Renal cortical epithelial cell (primary cell): Measurements from ENCODE around the gene TRIO. TPM values are rescaled to one million over a fixed set of nuclear protein-coding genes. Genes with fewer than 3 reads are reported as not detected.

Source experiments
- DNase-seq: peaks from one replicate; pipeline ENCODE4 v3.0.0-alpha.2; 2011; ENCODE audit warnings: low read depth
- total RNA-seq: library from RNA; depleted of rRNA; stranded (reverse); fragments of >200 nt; gene quantifications from 2 replicates; pipeline ENCODE4 v1.2.3, GENCODE V29; 2014

TRIO gene
- total RNA-seq, 1 donor from 2014 or later: 408 TPM

DNA sequence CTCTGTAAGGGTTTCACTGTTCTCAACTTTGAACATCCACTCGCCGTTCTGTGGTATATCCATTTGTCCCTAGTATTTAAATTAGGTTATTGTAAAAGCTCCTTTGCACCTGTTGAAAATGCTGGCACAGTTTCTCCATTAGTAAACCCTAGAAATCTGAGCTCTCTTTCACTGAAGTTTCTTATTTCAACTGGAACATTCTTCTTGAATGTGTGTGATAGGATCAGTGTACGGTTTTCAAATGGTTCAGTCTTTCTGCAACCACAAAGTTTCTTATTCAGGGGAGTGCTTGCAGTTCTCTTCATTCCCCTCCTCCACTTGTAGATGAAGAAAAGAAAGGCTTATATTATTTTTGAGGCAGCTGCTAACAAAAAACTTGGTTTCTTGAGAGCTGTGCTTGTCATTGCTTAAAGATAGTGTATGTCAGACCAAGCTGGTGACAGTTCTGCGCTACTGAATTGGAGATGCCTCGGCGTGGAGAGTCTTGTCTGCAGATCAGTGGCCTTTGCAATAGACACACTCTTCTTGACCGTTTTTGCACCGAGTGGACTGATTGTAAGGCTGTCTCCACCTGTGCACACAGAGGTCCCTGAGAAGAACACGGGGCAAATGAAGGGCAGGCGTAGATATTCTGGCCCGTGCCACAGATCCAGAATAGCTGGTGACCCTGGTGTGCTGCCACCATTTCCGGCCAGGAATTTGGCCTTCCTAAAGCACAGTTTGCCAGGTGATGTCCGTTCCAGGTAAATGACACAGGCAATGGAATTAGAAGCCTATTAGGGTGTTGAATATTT is 102.2 kb downstream of the TRIO start:
- DNase-seq: no peak

DNA sequence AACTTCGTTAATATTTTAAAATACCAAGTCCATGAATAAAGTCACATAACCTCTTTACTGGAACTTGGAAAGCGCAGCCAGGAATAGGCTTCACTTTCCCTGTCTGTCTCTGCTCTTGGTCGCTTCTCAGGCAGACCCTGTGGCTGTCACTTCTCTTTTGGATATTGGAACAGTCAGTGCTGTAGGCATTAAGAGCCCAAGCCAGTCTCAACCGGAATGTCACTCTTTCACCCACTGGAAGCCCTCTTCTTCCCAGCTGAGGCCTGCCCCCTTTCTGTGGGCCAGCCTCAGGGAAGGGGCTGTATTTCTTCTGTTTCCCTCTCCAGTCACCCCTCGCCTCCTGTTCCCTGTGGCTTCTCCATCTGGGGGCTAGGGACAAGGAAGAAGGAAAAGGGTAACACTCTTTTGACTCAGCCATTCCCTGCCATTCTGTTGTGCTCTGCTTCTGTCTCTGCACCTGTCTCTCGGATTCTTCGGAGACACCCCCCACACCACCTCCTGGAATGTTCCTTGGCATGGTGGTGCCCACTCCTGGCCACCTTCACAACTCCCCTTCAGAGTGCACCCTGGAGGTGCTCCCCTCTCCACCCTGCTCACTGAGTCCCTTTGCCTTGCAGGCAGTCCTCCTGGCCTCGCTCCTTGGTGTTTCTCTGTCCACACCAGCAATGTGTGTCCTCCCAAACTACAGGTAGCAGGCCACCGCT is 103.4 kb downstream of the TRIO start:
- no peak for DNase-seq

DNA sequence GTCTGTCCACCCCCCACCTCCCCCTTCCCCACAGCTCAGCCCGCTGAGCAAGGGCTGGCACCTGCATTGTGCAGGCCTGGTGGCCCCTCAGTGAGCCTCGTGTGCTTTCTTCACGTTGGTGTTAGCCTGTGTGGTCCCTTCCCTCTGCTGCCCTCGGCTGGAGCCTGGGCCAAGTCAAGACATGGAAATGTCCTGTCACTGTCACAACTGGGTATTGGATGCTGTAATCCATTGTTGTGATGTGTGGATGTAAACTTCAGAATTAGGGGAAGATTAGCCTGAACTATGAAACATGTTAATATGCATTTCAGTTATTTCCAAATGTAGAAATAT is 103.9 kb downstream of the TRIO start:
- DNase-seq: no peak

DNA sequence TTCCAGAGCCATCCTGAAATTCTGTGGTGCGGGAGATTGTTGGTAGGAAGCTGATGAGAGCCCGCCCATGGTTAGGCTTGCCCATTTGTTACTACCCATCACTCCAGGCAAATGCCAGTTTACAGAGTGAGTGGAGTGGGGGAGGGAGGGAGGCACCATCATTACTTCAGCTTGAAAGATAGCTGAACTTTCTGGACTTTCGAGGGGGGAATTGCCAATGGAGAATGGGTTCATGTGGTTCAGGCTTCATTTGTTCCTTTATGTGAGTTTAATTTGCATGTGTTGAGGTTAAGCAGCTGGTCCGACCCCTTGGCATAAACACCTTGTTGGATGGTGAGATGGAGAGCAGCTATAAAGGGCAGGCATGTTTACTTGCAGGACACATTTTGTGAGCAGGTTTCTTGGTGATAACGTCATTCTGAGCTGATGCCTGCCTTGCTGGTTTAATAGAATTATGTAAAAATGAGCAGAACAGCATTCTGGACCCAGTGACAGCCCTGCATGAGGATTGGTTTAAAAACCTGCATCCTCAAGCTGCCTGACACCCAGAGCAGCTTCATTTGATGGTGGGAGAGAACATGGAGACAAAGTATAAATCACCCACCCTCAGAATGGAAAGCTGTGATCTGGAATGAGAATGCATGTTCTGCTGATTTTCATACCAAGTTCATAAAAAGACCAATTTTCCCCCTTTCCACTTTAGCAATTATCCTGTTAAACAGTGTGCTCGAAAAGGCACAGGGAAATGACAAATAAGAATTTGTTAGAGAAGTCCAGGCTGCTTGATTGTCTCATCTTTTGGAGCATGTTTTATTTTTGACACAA is 106.3 kb downstream of the TRIO start:
- DNase-seq: no peak

DNA sequence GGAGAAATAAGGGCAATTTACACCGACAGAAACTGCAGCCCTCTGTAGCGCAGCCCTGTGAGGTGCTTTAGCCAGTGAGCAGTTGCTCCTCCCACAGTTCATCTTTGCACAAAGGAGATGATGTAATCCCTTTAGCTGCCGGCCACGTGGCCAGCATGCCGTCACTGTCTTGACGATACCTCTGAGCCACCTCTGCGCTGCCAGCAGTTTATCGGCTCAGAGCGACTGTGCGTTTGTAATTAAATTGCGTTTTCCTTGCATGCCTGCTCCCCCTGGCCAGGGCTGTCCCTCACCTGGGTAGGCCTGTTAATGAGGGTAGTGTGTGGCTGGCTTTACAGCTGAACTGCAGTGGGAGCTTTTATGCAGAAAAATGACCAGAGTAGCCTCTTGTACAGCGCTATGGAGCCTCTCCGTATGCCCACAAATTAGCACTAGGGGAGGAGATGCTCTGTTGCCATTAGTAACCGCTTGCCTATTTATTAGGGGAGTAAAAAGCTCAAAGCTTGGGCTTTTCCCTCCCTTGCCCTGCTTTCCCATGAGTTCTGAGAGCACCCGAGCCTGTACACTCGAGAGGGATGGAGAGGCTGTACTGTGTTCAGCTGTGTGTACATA is 107.0 kb downstream of the TRIO start:
- DNase-seq: peak; percentile 78

DNA sequence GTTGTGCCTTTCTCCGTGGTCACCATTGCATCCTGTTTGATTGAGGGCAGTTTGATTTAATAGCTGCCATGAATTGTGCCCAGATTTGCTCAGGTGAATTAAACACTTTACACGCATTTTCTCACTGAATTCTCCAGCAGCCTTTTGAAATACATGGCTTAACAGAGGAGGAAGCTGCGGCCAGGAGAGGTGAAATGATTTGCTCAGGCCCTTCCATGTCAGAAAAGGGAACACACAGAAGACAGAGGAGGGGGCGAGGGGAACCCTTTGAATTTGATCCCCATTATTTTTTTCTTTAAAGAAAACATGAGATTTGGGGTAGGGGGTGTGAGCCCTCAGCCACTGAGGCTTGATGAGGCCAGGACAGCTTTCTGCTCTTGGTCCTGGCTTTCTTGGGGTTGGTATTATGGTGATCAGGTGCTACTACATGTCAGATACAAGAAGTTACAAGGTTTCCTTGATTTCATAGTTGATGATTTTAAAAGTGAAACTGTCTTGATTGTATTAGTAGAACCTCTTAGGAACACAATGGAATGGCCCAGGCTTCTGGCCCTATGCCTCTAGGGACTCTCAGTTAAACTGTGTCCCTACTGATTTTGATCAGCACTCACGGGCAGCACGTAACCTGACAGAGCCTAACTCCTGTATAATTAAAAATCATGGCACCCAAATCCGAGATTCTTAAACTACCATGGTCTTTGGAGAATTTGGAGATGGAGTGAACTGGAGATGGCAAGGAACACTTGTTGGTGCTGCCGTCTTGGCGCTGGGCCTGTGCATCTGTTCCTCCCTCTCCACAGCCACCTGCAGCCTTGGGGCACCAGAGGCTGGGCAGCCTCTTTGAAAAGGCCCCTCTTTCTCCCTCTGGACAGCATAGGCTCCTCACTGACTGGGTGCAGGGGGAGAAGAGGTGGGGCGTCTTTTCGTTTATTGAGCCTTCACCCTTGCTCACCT is 107.9 kb downstream of the TRIO start:
- no peak for DNase-seq

DNA sequence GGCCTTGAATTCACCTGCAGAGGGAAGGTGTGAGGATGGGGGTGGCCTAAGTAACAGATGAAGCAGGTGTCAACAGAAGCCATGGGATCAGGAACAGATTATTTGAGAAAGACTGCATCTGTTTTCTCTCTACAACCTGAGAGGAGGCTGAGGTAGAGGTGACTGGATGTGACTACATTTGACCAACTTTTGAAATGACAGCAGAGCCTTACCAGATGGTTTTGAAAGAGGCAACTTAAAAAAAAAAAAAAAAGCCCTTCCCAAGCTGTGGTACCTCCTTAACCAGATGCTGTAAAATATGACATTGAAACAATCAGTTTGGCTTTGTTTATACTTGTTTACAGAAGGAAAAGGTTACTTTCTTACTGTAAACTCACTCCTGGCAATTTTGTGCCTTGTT is 108.6 kb downstream of the TRIO start:
- DNase-seq: no peak

DNA sequence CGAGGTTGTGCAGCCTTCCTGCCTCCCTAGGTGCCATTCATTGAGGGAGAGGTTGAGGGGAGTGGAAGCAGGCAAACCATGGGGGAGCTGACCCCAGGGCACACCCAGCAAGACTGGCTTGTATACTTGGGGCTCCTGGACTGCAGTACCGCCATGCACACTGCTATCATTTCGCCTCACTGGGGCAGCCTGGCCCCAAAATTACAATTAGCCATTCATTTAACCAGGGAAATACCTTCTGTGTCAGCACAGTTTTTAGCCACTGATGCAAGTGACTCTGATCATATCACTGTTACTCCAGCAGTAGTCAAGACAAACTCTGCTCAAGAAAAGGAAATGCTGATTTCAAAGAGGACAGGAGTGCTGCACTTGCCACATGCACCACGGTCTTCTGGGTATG is 109.7 kb downstream of the TRIO start:
- no peak for DNase-seq

DNA sequence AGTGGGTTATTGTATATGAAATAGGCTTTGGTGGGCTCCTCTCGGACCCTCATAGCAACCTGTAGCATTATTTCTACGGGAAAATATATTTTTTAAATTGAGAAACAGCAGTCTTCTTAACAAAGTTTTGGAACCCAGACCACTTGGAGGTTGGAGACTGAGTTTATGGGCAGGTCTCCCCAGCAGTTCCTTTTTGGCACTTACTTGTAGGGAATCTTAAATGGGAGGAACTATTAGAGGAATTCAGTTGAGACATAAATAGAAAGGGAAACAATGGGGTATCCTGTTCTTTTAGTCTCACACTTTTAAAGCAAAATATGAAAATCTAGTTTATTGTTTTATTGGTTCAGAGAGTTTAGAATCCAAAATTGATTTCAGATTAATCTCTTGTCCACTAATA is 111.5 kb downstream of the TRIO start:
- DNase-seq: no peak

DNA sequence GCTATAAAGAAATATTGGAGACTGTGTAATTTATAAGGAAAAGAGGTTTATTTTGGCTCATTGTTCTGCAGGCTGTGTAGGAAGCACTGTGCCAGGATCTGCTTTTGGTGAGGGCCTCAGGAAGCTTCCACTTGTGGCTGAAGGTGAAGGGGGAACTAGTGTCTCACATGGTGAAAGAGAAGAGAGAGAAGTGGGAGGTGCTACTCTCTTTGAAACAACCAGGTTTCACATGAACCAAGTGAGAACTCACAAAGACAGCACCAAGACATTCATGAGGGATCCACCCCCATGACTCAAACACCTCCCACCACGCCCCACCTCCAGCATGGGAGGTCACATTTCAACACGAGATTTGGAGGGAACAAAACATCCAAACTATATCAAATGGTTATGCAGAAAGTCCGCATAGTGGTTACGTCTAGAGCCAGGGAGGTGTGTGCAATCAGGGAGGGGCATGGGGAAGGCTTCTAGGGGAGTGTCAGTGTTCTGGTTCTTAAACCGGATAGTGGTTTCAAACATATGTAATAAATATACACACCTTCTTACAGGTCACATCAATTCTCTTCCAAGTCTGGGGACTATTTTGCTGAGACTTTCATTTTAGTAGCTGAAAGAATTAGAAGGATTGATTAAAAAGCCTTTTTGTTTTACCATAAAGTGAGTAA is 113.0 kb downstream of the TRIO start:
- DNase-seq: no peak

DNA sequence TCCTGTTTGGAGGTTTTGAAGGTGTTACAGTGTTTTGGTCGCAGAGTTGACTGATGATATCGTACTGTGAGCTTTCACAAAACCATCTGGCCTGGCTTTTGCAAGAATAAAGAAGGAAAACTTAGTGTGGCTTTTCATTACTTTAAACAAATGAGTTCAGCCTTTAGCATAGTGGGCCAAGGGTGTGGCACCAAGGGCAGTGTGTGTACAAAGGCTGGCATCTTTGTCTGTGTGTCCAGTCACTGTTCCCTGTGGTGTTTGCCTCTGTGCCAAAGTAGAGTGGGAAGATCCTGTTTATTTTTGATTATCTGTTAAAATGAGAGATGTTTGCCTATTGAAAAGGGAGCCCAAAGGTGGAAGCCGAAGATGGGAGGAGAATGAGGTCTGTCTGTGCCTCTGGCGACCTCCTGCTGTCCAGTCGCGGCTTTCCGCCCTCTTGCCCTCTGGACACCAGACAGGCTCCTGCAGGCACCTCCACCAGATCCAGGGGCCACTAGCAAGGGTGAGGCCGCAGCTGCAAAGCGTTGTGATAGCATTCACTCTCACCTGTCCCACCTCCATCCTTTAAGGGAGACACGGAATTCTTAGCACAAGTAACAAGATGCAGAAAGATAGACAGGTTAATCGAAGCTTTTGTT is 113.7 kb downstream of the TRIO start:
- no peak for DNase-seq

DNA sequence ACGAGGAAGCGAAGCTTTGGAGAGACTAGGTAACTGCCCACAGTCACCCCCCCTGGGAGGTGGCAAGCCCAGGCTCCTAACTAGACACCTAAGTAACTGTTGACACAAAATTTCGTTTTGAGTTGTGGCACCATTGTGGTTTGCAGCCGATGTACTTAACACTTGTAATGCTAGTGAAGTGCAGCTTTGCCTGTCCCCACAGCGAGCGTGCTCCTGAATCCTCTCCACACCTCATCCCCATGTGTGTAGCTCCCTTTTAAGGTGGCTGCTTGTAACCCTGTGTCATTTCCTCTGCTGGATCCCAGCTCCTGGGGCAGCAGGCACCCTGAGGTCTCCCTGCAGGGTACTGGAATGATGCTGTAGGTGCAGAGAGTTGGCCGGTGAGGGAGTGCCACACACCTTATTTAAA is 114.9 kb downstream of the TRIO start:
- no peak for DNase-seq

DNA sequence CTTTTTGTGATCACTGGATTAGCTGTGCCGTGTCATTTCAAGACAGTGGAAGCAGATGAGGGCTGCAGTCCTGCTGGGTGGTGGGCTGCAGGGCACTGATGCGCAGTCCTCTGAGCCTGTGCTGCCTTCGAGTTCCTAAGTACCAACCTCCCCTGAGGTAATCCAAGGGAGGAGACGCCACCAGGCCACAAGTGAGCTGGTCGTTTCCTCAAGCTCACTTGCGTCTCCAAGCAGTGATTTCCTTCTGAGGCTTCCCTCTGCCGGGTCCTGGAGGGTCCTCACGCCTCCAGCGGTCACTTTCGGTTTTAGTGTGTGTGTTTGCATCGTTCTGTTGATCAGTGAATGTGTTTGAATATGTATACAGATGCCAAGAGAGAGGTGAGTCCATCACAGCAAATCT is 115.7 kb downstream of the TRIO start:
- no peak for DNase-seq

DNA sequence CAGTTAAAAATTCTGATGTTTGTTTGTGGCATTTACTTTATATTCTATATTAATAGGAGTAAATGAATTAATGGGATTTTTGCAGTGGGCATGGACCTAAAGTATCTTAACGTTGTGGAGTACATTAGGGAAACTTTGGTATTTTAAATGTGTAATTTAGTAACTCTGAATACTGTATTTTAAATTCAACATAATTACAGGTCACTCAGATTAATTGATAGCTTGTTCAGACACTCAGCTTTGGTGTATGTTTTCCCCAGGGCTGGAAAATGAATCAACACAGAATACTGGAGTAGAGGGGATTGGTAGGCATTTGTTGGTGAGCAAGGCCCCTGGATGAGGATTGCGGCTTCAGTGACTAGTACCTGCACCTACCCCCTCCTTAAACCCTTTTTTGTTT is 117.5 kb downstream of the TRIO start:
- DNase-seq: no peak

DNA sequence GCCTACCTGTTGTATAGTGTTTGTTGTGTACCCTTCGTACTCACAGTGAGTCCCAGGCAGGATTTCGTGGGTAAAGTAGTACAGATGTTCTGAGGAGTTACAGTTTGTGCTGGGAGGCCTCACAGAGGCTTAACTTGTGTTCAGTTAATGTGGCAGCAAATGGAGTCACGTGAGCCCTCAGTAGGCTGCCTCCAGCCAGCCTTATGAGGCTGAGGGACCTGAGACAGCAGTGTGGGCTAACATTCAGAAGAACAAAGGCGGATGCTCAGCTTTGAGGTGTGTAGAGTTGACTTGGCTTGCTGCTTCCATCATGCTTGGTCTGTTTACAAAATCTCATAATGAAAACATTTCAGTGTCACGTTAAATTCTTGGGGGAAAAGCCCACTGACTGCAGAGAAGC is 118.1 kb downstream of the TRIO start:
- DNase-seq: no peak

DNA sequence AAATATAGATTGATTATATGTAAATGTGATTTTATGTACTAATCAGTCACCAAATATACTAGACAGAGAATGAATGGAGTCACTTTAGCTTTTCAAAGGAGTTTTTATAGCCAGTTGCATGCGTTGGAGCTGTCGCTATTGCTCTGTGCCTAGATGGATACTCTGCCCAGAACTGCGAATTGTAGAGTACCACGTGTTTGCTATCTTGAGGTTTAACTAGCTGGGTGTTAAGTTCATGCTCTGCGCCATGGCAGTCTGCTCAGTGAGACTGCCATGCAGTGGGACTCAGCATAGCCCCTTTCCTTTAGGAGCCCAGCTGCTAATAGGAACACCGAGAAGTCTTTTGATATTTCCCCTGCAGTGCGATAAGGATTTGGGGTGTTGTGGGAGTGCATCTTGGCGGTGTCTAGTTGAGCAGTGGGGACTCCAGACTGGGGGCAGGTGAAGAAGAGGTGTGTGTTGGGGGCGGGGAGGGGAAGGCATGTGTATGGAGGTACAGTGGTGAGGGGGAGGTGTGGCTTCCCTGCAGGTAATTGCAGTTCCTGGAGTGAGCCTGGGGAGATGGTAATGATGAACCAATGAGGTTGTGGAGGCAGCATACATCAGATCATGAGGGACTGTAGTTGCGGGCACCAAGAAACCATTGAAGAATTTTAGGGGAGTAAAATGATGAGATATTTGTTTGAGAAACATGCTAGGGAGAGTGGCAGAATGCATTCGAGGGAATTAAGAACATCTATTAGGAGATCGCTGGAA is 118.9 kb downstream of the TRIO start:
- DNase-seq: no peak

DNA sequence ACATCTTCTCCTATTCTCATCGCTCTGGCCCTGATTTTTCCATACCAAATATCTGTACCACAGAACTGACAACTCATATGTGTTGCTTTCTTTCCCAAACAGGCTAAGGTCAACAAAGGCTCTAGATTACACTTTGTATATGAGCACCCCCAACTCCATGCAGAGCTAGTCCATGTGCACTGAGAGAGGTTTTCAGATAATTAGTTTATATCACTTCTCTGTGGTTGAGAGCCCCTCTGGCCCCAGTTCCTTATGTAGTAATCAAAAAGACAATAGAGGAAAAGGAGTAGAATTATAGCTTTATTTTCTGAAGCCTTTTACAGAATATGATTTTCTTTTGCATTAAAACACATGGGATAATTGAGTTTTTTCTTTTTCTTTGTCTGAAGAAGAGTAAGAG is 120.0 kb downstream of the TRIO start:
- DNase-seq: no peak

DNA sequence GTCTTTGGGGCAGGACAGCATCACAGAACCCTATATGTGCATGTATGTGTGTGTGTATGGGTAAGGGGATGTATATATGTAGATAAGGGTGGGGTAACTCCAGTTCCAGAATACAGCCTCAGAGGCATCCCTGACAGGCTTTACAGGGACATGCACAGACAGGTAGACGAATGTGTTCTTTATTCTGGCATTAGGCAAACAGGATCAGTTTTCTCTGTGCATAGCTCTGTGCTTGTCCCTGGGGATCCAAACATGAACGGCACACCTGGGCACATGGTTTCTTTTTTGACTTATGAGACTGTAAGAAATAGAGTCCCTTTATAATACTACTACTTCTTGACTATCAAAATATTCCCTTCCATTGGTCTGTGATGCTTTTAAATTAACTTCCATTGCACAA is 120.6 kb downstream of the TRIO start:
- DNase-seq: no peak

DNA sequence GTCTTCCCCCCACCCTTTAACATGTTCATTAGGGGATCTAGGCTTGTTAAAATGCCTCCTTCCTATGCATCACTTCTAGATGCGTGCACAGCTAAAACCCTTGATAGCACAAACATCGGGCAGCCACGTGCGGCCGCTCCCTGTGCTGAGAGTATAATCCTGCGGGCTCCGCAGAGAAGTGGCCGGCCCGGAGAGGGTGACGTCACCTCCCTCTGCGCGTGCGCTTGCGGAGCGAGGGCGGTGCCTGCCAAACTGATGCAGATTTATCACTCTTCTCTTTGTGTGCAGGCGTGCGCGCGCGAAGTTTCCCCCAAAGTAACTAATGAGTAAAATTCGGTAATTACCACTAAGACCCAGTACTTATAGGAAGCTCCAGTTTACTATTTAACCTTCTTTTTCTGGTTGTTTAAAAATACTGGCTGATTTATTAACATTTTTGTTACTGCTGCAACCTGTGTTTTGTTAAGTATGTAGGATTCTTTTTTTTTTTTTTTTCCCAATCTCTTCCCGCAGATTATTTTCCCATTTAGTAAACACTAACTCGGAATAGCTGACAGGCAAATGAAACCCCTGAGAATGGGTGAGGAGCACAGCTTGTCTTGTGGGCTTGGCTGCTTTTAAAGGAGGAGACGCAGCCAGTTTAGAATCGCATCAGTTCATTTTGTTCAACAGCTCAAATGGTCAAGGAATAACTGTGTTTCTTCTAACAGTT is 121.6 kb downstream of the TRIO start:
- peak; percentile 80 for DNase-seq
